ENCODE results near the gene ADAMTS5. TPM values are rescaled to one million over a fixed set of nuclear protein-coding genes. Genes with fewer than 3 reads are reported as not detected.

Gene ADAMTS5
- total RNA-seq, 1 experiment from 2014 or later: 0.02 TPM

DNA sequence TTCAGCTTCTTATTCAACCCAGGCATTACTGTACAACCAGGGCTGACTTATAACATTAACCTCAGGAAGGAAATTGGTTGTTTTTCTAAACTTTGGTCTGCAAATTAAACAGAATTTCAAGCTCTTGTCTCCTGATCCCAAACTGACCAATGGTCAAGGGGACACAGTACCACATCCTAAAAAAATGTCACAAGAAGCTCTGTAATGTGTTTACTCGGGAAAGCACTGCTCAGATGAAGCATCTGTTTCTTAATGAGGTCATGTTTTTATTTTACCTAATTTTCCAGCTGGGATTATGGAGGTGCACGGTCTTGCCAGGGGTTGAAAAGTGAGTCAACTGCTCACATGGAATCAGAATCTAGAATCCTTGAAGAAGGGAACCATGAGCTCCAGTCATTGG, 18.7 kb downstream of the ADAMTS5 start:
- no peak for DNase-seq (ENCODE audit: low spot score)

GRCh38 chr21:26946744-26947446, 20.0 kb downstream of the ADAMTS5 start:
- no peak for DNase-seq (ENCODE audit: low spot score)

GRCh38 chr21:26945916-26946675, 20.8 kb downstream of the ADAMTS5 start:
- DNase-seq (ENCODE audit: low spot score): no peak

GRCh38 chr21:26943921-26944320, 23.0 kb downstream of the ADAMTS5 start:
- DNase-seq (ENCODE audit: low spot score): no peak

GRCh38 chr21:26941421-26941820, 25.5 kb downstream of the ADAMTS5 start:
- no peak for DNase-seq (ENCODE audit: low spot score)

DNA sequence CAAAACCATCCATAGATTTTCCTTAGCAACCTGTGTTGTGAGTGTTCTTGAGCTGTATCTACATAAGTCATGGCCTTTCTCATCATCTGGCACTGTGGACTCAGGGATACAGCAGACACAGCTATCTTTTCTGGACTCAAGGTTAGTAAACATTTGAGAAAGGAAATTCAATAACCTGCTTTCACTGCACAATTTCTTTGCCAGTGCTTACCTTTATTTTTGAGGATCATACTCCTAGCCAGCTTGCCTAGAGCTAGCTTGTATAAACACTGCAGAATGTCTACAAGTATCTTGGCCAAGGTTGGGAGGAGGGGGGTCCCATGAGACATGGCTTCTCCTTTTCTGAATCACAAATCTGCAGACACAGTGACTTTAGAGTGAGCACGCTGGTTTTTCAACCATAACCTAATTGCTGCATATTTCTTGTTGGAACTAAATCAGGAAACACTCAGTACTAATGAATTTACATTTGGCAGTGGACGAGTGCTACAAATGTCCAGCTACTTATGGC, 27.2 kb downstream of the ADAMTS5 start:
- no peak for DNase-seq (ENCODE audit: low spot score)

GRCh38 chr21:26936641-26937040, 30.2 kb downstream of the ADAMTS5 start:
- no peak for DNase-seq (ENCODE audit: low spot score)

GRCh38 chr21:26935977-26936376, 30.9 kb downstream of the ADAMTS5 start:
- DNase-seq (ENCODE audit: low spot score): no peak

DNA sequence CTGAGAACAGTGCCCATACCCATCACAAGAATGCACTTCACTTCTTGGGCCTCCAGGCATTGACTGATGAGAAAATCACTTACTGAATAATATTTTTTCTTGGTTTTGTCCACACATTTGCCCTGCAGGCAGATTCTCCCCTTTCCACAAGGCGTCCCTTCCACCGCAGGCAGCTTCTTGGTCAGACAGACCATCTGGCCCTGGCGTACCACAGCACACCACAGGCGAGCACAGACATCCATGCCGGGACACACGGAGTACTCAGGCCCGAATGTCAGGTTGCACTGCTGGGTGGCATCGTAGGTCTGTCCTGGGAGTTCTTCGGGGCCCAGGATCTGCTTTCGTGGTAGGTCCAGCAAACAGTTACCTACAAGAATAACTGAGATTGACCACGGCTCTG, 32.5 kb downstream of the ADAMTS5 start:
- DNase-seq (ENCODE audit: low spot score): no peak

DNA sequence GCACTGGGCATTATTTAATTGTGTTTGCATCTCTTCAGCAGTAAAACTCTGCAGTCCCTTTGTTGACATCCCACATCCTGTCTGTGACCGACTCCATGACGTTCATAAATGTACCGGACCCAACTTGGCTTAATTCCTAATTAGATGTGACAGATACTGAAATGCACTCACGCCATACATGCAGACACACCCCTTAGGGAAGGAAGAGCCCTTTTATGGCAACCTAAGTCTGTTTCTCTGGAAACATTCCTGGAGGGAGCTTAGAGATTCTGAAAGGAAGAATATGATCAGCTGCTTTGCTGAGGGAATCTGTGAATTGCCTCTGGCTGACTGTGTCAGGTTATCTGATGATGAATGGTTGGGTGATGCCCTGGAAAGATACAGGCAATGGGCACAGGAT, 33.4 kb downstream of the ADAMTS5 start:
- DNase-seq (ENCODE audit: low spot score): peak; percentile 29

DNA sequence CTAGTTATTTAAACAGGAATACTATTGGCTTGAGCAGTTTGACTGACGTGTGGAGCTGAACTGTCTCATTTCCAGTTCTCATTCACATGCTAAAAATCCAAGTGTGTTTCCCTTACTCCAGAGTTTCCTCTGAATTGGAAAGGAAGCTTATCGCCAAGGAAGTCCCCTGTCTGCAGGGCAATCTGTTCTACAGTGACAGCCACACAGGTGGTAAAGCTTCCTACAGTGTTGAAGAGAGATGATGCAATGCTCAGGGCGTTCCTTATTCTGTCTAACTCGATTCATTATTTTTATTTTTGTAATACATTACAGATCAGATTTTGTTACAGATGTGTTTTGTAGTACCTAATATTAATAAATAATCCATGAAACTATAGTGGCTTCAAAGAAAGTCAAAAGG, 41.3 kb downstream of the ADAMTS5 start:
- DNase-seq (ENCODE audit: low spot score): no peak

GRCh38 chr21:26925122-26925521, 41.8 kb downstream of the ADAMTS5 start:
- DNase-seq (ENCODE audit: low spot score): no peak

DNA sequence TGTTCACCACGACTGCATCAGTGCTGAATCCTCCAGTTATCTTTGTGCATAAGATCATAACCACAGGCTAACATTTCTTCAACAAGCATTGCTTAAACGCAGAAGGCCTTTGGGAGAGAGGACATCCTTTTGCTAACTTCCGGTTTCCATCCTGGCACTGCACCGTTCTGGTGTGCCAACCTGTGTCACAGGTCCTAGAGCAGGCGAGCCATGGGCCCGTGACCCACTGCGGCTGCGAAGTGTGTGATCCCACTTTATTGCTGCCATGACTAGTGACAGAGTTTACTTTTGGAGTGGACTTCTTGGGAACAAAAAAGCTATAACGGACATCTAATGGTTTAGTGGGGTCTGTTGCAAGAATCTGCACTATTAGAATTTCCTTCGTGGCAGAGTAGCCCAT, 42.9 kb downstream of the ADAMTS5 start:
- DNase-seq (ENCODE audit: low spot score): no peak

DNA sequence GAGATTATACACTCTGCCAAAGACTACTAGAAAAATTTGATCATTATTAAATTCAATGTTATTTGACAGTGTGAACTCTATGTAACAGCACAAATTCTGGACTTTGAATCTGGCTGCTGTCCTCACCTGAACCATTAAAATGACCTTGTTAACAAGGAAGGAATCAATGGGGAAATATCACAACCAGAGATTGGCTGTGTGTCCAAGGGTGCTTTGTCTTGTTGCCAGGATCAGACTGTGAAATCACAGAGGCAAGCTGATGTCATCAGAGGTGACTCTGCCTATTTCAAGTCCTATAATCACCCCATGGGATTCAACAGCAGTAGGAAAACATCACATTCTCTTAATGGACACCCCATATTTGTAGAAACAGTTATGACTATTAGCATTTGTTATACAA, 46.8 kb downstream of the ADAMTS5 start:
- DNase-seq (ENCODE audit: low spot score): no peak

GRCh38 chr21:26918323-26919079, 48.4 kb downstream of the ADAMTS5 start:
- peak; percentile 34 for DNase-seq (ENCODE audit: low spot score)

- no peak for DNase-seq (ENCODE audit: low spot score)
Observed at GRCh38 chr21:26916799-26917198, 50.1 kb downstream of the ADAMTS5 start.

DNA sequence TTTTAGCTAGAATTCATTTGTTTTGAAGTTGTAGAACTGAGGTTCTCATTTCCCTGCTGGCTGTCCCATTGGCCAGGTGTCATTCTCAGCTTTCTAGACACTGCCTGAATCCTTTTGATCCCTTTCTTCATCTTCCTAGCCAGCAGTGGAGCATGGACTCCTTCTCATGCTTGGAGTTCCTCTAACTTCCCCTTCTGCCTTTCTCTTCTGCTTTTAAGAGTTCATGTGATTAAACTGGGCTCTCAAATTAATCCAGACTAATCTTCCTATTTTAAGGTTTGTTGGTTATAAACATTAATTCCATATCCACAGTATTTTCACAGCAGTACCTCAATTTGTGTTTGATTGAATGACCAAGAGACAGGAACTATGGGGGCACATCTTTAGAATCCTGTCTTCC, 52.3 kb downstream of the ADAMTS5 start:
- no peak for DNase-seq (ENCODE audit: low spot score)

GRCh38 chr21:26912466-26912865, 54.4 kb downstream of the ADAMTS5 start:
- no peak for DNase-seq (ENCODE audit: low spot score)

GRCh38 chr21:26909972-26910371, 56.9 kb downstream of the ADAMTS5 start:
- DNase-seq (ENCODE audit: low spot score): no peak

DNA sequence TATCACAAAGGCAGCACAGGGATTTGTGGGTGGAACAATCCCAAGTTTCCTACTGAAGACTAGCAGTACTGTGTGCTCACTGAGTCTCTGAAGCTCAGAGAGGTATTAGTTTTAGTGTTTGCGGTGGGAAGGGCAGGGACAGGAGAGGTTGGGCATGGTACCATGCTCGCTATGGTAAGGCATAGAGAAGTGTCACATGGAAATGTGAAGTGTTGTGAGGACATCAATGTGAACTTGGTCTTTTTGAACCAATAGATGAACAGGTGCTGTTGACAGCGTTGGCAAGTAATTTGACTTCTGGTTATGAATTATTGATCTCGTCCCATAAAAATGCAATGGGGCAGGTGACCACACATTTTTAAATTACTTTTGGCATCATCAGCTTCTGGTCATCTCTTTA, 65.9 kb downstream of the ADAMTS5 start:
- DNase-seq (ENCODE audit: low spot score): no peak

DNA sequence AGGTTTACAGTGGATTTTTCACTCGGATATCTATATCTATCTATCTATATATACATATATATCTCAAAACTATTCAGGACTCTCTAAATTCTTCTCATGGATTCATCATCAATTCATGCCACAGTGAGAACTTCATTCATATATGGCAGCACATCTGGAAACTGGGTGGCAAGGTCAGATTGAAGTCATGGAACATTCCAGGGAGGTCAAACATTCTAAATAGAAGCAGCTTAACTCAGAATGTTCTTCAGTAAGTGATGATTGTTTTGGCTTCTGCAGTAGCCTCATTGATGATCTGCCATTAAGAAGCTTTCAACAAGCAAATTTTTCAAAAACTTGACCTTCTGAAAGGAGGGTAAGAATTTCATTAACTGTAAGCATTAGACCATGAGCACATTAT, 74.7 kb downstream of the ADAMTS5 start:
- DNase-seq (ENCODE audit: low spot score): no peak

DNA sequence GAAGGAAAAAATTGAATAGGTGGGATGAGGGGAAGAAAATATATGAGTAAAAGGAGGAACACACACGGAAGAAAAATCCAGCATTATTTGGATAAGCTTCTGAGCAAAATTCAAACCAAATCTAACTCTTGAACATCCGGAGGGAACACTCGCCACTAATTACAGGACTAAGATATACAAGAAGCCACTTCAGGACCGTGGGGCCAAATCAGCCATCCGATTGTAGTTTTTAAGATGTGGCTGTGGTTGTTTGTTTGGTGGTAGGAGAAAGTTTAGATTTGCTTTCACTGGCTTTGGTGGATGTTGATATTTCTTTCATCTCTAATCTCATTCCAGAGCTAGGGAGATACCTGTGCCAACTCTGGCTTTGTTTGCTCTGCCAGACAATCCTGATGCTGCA, 78.0 kb downstream of the ADAMTS5 start:
- DNase-seq (ENCODE audit: low spot score): no peak

DNA sequence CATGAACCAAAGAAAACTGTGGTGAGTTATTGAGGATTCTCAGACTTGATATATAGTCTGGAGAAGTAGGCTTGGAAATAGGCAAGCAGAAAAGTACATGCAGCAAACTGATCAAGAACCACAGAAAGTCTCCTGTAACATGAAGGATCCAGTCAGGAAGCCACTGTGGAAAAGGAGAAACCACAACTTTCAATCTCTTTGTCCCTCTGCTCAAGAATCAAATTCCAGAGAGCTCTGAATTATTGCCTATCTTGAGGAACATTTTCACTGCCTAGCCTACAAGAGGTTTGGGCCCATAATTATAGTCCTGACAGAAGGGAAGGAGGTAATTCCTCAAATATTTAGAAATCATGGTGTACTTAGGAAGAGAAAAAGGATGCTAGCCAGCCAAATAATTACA, 78.6 kb downstream of the ADAMTS5 start:
- no peak for DNase-seq (ENCODE audit: low spot score)
